PC-3 (cell line): ENCODE measurements around the gene ERCC4.

Experiments used
- CTCF ChIP-seq: fragments of 300-600 bp; sonication (generic); conservative IDR thresholded peaks from 2 replicates; pipeline ENCODE4 v1.5.1; 2017; ENCODE audit warnings: antibody characterized with exemption, low read depth, mild to moderate bottlenecking, low read length
- EZH2 ChIP-seq: fragments of 300-600 bp; sonication (generic); IDR thresholded peaks from one replicate; pipeline ENCODE4 v1.6.1; 2017; ENCODE audit warnings: antibody characterized with exemption, mild to moderate bottlenecking, low read length; ENCODE audit not compliant: unreplicated experiment
- EZH2phosphoT487 ChIP-seq: fragments of 300-600 bp; sonication (generic); IDR thresholded peaks from 2 replicates; pipeline ENCODE4 v1.6.1; 2018; ENCODE audit warnings: mild to moderate bottlenecking, antibody characterized with exemption, low read length, borderline replicate concordance

- TF ChIP-seq CTCF (no peak), EZH2 (no peak), EZH2phosphoT487 (no peak)
Measured at GRCh38 chr16:13994239-13995106, 74.5 kb downstream of the ERCC4 start.
